Naive thymus-derived CD8-positive, alpha-beta T cell (primary cell): ENCODE measurements around the gene EID1. TPM values are rescaled to one million over a fixed set of nuclear protein-coding genes. Genes with fewer than 3 reads are reported as not detected.

Experiments
- ATAC-seq, 2 donors: fragments of 150-1000 bp; cut with Tn5 transposase in 1 of 2; sonication (Bioruptor Pico), chemical (Tn5 transposase) in 1 of 2; 1 replicate in 1 of 2; 2 replicates in 1 of 2; pipeline ENCODE4 v1.10.0; 2021; ENCODE audit warnings: mild to moderate bottlenecking in 2 of 2, moderate library complexity in 2 of 2
- POLR2A ChIA-PET: fragments of 350-600 bp; sonication (Branson Sonifier 250); formaldehyde crosslinking; loops from one replicate; lab custom pipeline; 2021; ENCODE audit warnings: antibody characterized with exemption; lab: Charles Lee
- DNase-seq, 10 donors: peaks; one replicate each; pipeline versions ENCODE4 v3.0.0 to v3.0.0-alpha.2; 2020 to 2022
- H3K27ac Mint-ChIP-seq, 10 donors: one replicate each; pipeline ENCODE4 v1.8.0; 2020 to 2022; ENCODE audit warnings: mild to moderate bottlenecking in 10 of 10, mixed read lengths in 10 of 10, moderate library complexity in 4 of 10, inconsistent platforms in 1 of 10
- H3K27me3 Mint-ChIP-seq, 5 donors: one replicate each; pipeline ENCODE4 v1.8.0; 2021 to 2022; ENCODE audit warnings: mixed read lengths in 5 of 5
- H3K36me3 Mint-ChIP-seq, 3 donors: one replicate each; pipeline ENCODE4 v1.8.0; 2020 to 2022; ENCODE audit warnings: mixed read lengths in 3 of 3, mild to moderate bottlenecking in 2 of 3, inconsistent platforms in 1 of 3
- H3K4me1 Mint-ChIP-seq, 4 donors: one replicate each; pipeline ENCODE4 v1.8.0; 2021 to 2022; ENCODE audit warnings: mixed read lengths in 4 of 4
- H3K4me3 Mint-ChIP-seq, 10 donors: one replicate each; pipeline ENCODE4 v1.8.0; 2020 to 2022; ENCODE audit warnings: mild to moderate bottlenecking in 10 of 10, mixed read lengths in 10 of 10, moderate library complexity in 6 of 10, inconsistent platforms in 1 of 10
- H3K9me3 Mint-ChIP-seq, 9 donors: one replicate each; pipeline ENCODE4 v1.8.0; 2020 to 2022; ENCODE audit warnings: mixed read lengths in 9 of 9, mild to moderate bottlenecking in 3 of 9, inconsistent platforms in 1 of 9, moderate library complexity in 1 of 9
- polyA plus RNA-seq, 3 donors: library from polyadenylated mRNA; unstranded; fragments of 300-500 nt; fragmentation: Illumina TruSeq; gene quantifications; one replicate each; pipeline ENCODE4 v1.2.3, GENCODE V29; 2021
- total RNA-seq, 8 experiments: library from RNA in 2 of 8; stranded (reverse) in 2 of 8; gene quantifications; one replicate each; pipeline ENCODE4 v1.2.3 and lab custom pipeline; 2021 to 2026

EID1 gene
- total and polyA plus RNA-seq, 5 experiments from 2014 or later = 56.6 to 172 (median 117) TPM

GRCh38 chr15:48855501-48856440 is 22.2 kb upstream of the EID1 start:
- no peaks in the 10 kb centered on the region for H3K9me3 Mint-ChIP-seq
- no peak for ATAC-seq
- H3K4me3 Mint-ChIP-seq = no peak overlapping the region
- H3K27me3 Mint-ChIP-seq = peaks cover 0 to 12% (median 8%) of the 10 kb centered on the region in 5 donors
- POLR2A ChIA-PET = no interaction called here
- no peak for DNase-seq
- H3K27ac Mint-ChIP-seq = no peak overlapping the region
- H3K4me1 Mint-ChIP-seq = peaks cover 0 to 2% (median 0%) of the 10 kb centered on the region in 4 donors
- no peaks in the 10 kb centered on the region for H3K36me3 Mint-ChIP-seq

GRCh38 chr15:48856942-48857341 is 21.0 kb upstream of the EID1 start:
- Mint-ChIP-seq H3K27ac (no peak overlapping the region), H3K9me3 (no peaks in the 10 kb centered on the region), H3K4me1 (peaks cover 0 to 2% (median 0%) of the 10 kb centered on the region in 4 donors), H3K36me3 (no peaks in the 10 kb centered on the region), H3K27me3 (peaks cover 0 to 6% (median 3%) of the 10 kb centered on the region in 5 donors), H3K4me3 (no peak overlapping the region)
- POLR2A ChIA-PET = no interaction called here
- DNase-seq (no peak), ATAC-seq (no peak)

- Mint-ChIP-seq H3K27ac (peak overlapping the region in 1 of 10 donors; percentile 4), H3K9me3 (no peaks in the 10 kb centered on the region), H3K36me3 (no peaks in the 10 kb centered on the region), H3K4me3 (no peak overlapping the region), H3K27me3 (peaks cover 0 to 5% (median 1%) of the 10 kb centered on the region in 5 donors), H3K4me1 (peaks cover 0 to 2% (median 0%) of the 10 kb centered on the region in 4 donors)
- DNase-seq (no peak), ATAC-seq (no peak)
- POLR2A ChIA-PET = no interaction called here
Observed at GRCh38 chr15:48858401-48858800, 19.5 kb upstream of the EID1 start.

DNA sequence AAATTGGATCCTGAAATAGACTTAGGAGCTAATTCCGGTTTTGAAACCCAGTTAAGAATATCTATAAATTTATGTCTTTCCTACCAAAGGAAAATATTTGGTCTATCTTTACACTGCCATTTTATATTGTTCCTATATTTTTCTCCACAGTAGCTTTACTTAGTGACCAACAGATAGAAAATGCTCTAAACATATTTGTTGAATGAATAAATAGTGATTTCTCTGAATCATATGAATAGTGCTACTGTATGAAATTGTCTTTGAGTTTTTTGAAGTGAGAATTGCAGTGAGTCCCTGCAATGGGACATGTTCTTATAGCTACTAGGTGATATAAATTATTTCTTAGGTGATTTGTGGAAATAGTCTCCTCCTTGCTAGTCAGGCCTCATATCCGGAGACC is 18.5 kb upstream of the EID1 start:
- DNase-seq (no peak), ATAC-seq (no peak)
- Mint-ChIP-seq H3K27me3 (peaks cover 0 to 5% (median 1%) of the 10 kb centered on the region in 5 donors), H3K4me1 (peaks cover 0 to 2% (median 0%) of the 10 kb centered on the region in 4 donors), H3K27ac (no peak overlapping the region), H3K4me3 (no peak overlapping the region), H3K9me3 (no peaks in the 10 kb centered on the region), H3K36me3 (no peaks in the 10 kb centered on the region)
- POLR2A ChIA-PET = no interaction called here

- H3K36me3 Mint-ChIP-seq = no peaks in the 10 kb centered on the region
- ATAC-seq (peak; percentile 49 to 68), DNase-seq (peak in 9 of 10 donors; percentile 15 to 71 (median 47))
- no peak overlapping the region for H3K4me3 Mint-ChIP-seq
- no peak overlapping the region for H3K27ac Mint-ChIP-seq
- POLR2A ChIA-PET = interaction anchor here (0.5 kb wide), 1 partner anchor 1284 kb away, joined by 4 read pairs; no protein-coding TSS in a partner anchor
- no peaks in the 10 kb centered on the region for H3K4me1 Mint-ChIP-seq
- peaks cover 0 to 10% (median 4%) of the 10 kb centered on the region in 5 donors for H3K27me3 Mint-ChIP-seq
- no peaks in the 10 kb centered on the region for H3K9me3 Mint-ChIP-seq
Observed at GRCh38 chr15:48861813-48862431, 16.0 kb upstream of the EID1 start.

GRCh38 chr15:48862705-48863104 is 15.2 kb upstream of the EID1 start:
- DNase-seq = no peak
- peaks cover under 1 to 15% (median 4%) of the 10 kb centered on the region in 5 donors for H3K27me3 Mint-ChIP-seq
- no peaks in the 10 kb centered on the region for H3K4me1 Mint-ChIP-seq
- no peaks in the 10 kb centered on the region for H3K9me3 Mint-ChIP-seq
- H3K36me3 Mint-ChIP-seq = no peaks in the 10 kb centered on the region
- POLR2A ChIA-PET = no interaction called here
- no peak overlapping the region for H3K4me3 Mint-ChIP-seq
- peak overlapping the region in 1 of 10 donors; percentile 74 for H3K27ac Mint-ChIP-seq
- ATAC-seq = no peak

DNA sequence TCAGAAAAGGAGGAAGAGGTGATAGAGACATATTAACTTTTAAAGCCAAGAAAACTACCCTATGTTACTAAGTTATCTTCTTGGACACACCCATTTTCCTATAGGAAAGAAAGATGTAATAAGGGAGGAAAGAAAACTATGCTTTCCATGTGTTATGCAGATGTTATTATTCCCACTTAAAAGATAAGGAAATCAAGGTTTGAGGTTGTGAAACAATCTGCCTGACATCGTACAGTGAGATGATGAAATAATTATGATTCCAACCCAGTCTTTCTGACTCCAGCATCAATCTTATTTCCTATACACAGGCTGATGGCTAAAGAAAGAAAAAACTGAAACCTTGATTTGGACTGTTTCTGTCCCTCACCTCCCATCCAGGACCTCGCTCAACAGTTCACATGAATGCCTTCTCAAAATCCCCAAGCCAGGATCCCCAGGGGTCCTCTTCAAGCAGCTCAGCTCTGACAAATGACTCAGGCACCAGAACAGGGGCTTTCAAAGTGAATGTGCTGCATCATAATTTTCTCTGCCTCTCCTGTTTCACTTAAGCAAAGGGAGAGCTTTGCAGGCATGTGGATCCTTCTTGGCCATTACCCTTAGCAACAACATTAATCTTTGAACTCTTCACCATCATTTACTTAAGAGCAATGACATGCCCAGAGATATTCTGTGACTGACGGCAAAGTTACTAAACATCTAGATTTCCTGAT is 12.4 kb upstream of the EID1 start:
- no peaks in the 10 kb centered on the region for H3K36me3 Mint-ChIP-seq
- H3K27me3 Mint-ChIP-seq = peaks cover 0 to 36% (median 9%) of the 10 kb centered on the region in 5 donors
- no peak overlapping the region for H3K4me3 Mint-ChIP-seq
- no peak for ATAC-seq
- POLR2A ChIA-PET = no interaction called here
- H3K4me1 Mint-ChIP-seq = no peaks in the 10 kb centered on the region
- H3K9me3 Mint-ChIP-seq = no peaks in the 10 kb centered on the region
- no peak overlapping the region for H3K27ac Mint-ChIP-seq
- no peak for DNase-seq

GRCh38 chr15:48866141-48866563 is 11.8 kb upstream of the EID1 start:
- H3K4me1 Mint-ChIP-seq = no peaks in the 10 kb centered on the region
- no peaks in the 10 kb centered on the region for H3K9me3 Mint-ChIP-seq
- no peak overlapping the region for H3K4me3 Mint-ChIP-seq
- ATAC-seq (no peak), DNase-seq (no peak)
- POLR2A ChIA-PET = no interaction called here
- H3K27me3 Mint-ChIP-seq = peaks cover 4 to 42% (median 13%) of the 10 kb centered on the region in 5 donors
- H3K27ac Mint-ChIP-seq = no peak overlapping the region
- H3K36me3 Mint-ChIP-seq = no peaks in the 10 kb centered on the region

DNA sequence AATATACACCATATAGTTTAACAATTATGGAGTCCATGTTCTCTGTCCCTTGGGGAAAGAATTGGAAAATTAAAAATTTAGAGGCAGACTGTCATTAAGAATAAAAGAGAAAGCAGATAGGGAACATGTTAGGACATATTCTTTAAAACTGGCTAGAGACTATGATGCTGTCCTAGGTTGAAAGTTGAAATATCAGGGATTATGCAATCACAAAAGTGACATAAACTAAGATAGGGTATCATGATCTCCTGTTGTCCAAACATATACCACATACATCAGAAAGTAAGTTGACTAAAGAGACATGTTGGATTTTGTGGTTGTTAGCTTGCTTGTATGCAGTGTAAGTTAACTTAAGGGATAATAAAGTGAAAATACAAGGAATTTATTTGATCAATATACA is 9.9 kb upstream of the EID1 start:
- no peak overlapping the region for H3K4me3 Mint-ChIP-seq
- no peaks in the 10 kb centered on the region for H3K4me1 Mint-ChIP-seq
- no peak overlapping the region for H3K27ac Mint-ChIP-seq
- DNase-seq = no peak
- peaks cover 14 to 61% (median 26%) of the 10 kb centered on the region in 5 donors for H3K27me3 Mint-ChIP-seq
- POLR2A ChIA-PET = interaction anchor here (1.3 kb wide), 1 partner anchor 10 kb away, joined by 3 read pairs; the partner anchor contains the start of gene EID1
- no peaks in the 10 kb centered on the region for H3K36me3 Mint-ChIP-seq
- no peaks in the 10 kb centered on the region for H3K9me3 Mint-ChIP-seq
- no peak for ATAC-seq

GRCh38 chr15:48868536-48868935 is 9.4 kb upstream of the EID1 start:
- Mint-ChIP-seq H3K4me3 (no peak overlapping the region), H3K27me3 (peaks cover 17 to 66% (median 29%) of the 10 kb centered on the region in 5 donors), H3K36me3 (no peaks in the 10 kb centered on the region), H3K9me3 (no peaks in the 10 kb centered on the region), H3K4me1 (no peaks in the 10 kb centered on the region), H3K27ac (no peak overlapping the region)
- POLR2A ChIA-PET = interaction anchor here (1.3 kb wide), 1 partner anchor 9 kb away, joined by 3 read pairs; the partner anchor contains the start of gene EID1
- DNase-seq (no peak), ATAC-seq (no peak)

DNA sequence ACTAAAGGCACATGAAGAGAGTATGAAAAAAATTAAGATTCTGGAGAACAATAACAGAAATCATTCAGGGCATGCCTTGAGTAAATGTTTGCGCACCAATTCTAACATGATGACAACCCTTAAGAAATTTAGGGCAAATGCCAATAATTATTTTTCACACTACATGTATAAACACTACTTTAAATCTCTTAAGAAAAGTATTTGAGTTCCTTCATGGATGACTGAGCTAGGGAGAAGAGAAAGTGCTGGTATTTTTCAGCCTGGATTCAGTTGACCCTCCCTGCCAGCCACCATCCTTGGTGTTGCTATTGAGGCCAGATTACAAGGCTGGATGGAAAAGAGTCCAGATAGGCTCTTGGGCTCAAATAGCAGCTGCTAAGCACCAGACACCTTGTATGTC is 8.0 kb upstream of the EID1 start:
- no peaks in the 10 kb centered on the region for H3K36me3 Mint-ChIP-seq
- ATAC-seq (no peak), DNase-seq (no peak)
- POLR2A ChIA-PET = no interaction called here
- H3K4me3 Mint-ChIP-seq = no peak overlapping the region
- no peak overlapping the region for H3K27ac Mint-ChIP-seq
- H3K4me1 Mint-ChIP-seq = no peaks in the 10 kb centered on the region
- peaks cover 22 to 76% (median 34%) of the 10 kb centered on the region in 5 donors for H3K27me3 Mint-ChIP-seq
- no peaks in the 10 kb centered on the region for H3K9me3 Mint-ChIP-seq

GRCh38 chr15:48871542-48871941 is 6.4 kb upstream of the EID1 start:
- no peak for ATAC-seq
- Mint-ChIP-seq H3K4me3 (no peak overlapping the region), H3K27ac (no peak overlapping the region), H3K27me3 (peaks cover 16 to 69% (median 30%) of the 10 kb centered on the region in 5 donors), H3K36me3 (peaks cover 0 to 4% (median 0%) of the 10 kb centered on the region in 3 donors), H3K4me1 (peaks cover 0 to under 1% (median 0%) of the 10 kb centered on the region in 4 donors), H3K9me3 (peaks cover 0 to 3% (median 0%) of the 10 kb centered on the region in 9 donors)
- DNase-seq = no peak
- POLR2A ChIA-PET = no interaction called here
